Cardiac fibroblast (primary cell): ENCODE data around the gene CAPN5.

ENCODE experiments used
- DNase-seq, 2 donors: peaks; one replicate each; pipeline versions ENCODE4 v3.0.0 to v3.0.0-alpha.2; 2010; ENCODE audit warnings: low read depth in 2 of 2
- H3K4me3 ChIP-seq, 2 donors: replicated peaks in 1 of 2; 1 replicate in 1 of 2; 2 replicates in 1 of 2; pipeline ENCODE4 v1.5.1; 2011; ENCODE audit warnings: low read depth in 2 of 2, low read length in 2 of 2, mild to moderate bottlenecking in 2 of 2, moderate library complexity in 1 of 2
- TF ChIP-seq, protein P1 (sequence below): IDR thresholded peaks from one replicate; pipeline ENCODE4 v1.5.1; 2011; ENCODE audit warnings: low read depth, mild to moderate bottlenecking, low read length, inconsistent platforms

CAPN5 gene

DNA sequence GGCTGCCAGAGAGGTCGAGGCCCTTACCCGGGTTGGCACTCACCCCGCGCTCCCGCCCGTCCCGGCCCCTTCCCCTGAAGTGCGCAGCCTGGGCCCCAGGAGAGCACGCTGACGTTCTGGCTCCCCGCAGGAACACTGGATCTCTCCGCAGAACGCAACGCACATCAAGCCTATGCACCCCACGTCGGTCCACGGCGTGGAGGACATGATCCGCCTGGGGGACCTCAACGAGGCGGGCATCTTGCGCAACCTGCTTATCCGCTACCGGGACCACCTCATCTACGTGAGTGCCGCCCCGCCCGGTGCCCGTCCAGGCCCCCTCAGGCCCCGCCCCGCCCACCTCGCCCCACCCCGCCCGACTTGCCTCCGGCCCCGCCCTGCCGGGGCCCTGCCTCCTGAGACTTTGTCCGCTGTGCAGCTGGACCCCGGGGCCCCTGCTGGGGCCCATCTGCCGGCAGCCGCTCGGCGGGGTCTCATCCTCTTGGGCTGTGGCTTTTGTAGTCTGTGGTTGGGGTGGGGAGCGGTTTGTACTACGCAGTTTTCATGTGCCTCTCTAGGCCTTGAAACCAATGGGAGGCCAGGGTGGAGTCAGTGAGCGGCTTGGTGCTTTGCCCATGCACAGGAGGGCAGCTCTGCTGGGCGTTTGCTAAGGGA is 81.0 kb downstream of the CAPN5 start:
- H3K4me3 ChIP-seq = no peak overlapping the region
- DNase-seq = no peak
- TF ChIP-seq, protein P1, sequence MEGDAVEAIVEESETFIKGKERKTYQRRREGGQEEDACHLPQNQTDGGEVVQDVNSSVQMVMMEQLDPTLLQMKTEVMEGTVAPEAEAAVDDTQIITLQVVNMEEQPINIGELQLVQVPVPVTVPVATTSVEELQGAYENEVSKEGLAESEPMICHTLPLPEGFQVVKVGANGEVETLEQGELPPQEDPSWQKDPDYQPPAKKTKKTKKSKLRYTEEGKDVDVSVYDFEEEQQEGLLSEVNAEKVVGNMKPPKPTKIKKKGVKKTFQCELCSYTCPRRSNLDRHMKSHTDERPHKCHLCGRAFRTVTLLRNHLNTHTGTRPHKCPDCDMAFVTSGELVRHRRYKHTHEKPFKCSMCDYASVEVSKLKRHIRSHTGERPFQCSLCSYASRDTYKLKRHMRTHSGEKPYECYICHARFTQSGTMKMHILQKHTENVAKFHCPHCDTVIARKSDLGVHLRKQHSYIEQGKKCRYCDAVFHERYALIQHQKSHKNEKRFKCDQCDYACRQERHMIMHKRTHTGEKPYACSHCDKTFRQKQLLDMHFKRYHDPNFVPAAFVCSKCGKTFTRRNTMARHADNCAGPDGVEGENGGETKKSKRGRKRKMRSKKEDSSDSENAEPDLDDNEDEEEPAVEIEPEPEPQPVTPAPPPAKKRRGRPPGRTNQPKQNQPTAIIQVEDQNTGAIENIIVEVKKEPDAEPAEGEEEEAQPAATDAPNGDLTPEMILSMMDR = no peak

DNA sequence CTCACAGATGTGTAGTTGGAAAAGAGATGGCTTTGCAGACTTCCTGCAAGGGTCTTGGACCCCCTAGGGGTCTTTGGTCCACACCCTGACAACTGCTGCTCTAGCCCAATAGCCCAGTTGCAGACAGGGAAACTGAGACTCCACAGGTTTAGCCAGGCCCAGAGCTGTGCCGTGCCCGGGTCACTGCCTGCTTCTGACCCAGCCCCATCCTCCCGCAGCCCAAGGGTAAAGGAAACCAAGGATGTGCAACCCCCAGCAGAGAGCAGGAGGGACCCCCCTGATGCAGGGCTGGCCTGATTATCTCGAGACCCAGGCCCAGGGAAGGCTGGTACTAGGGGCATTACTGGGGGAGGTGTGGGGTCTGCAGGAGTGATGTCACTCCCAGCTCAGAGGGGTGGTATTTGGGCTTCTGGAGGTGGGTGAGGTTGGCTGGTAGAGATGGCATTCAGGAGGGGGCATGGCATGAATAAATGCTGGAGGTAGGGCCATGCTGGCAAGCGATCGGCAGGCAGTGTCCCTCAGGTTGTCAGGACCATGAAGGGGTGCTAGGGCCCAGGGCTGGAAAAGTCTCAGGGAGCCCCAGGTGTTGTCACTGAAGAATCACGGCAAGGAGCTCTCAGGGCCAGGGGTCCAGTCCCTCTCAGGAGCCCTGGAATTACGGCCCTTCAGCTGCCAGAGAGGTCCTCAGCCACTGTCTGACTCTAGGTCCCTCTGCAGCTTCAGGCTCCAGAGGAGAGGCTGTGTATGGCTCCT is 82.4 kb downstream of the CAPN5 start:
- H3K4me3 ChIP-seq = no peak overlapping the region
- DNase-seq = no peak
- TF ChIP-seq, protein P1 = no peak

DNA sequence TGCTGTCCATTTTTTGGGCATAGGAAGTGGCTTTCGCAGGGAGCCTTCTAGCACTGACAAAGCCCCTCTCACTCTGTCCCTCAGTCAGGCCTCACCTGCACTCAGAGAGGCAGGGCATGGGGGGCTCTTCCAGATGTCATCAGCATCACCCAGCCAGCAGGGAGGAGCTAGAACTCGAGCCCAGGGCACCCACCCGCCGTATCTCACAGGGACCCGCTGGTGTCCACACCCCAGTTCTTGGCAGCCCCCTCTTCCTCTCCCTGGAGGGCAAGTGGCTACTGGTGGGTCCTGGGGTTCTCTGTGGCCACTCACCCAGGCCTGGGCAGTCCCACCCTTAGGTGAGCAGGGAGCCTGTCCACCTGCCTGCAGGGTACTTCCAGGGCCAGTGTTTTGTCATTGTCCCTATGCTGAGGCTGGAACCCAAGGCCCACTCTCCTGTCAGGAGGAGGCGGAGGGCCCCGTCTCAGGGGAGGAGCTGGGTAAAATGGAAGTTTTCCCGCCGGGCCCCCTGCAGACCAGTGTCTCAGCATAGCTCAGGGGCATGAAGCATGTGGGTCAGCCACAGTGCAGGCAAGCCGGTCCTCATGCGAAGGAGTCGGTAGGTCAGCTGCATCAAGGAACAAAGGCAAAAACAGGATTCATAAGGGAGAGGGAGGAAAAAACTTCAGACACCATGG is 83.1 kb downstream of the CAPN5 start:
- TF ChIP-seq, protein P1 = no peak
- no peak overlapping the region for H3K4me3 ChIP-seq
- no peak for DNase-seq

DNA sequence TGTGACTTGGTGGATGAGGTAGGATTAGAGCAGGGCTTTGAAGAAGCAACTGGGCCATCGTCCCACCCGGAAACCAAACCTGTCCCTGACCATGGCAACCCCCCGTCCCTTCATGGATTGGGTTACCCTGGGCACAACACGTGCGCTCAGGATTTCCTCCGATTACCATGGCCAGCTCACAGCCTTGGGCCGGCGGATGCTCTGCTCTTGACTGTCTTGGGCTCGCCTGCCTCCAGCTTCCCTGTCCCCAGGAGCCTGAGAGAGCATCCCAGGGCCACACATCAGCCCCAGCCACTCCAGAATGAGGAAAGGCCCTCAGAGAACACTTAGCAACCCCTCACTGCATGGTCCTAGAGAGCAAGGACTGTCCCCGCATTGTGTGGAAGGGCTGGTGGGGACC is 84.1 kb downstream of the CAPN5 start:
- DNase-seq = no peak
- no peak overlapping the region for H3K4me3 ChIP-seq
- TF ChIP-seq, protein P1 = no peak

DNA sequence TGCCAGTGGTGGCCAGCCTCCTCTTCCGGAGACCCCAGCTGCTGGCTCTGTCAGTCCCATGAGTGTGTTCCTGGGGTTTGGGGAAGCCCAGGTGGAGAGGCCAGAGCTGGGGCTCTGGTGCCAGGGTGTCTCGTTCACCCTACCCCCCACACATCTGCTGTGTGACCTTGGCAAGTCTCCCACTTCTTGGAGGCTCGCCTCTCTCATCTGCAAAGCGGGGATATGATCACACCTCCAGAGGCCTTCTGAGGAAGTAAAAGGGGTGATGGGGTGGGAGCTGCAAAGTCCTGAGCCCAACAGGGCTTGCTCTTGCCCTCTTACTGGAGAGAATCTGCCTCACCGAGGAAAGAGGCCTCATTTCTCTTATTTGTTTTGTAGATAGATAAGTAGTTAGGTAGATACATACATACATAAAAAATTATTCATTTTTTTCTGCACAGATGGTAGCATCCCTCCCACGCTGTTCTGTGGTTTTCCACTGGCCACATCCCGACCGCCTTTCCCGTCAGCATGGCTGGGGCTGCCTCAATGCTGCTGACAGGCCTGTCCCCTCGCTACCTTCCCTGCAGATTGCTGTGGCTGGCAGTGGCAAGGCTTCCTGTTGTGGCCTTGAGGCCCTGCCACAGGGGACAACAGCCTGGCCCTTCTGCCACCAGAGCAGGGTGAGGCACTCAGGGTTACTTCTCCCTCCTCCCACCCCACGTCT is 85.2 kb downstream of the CAPN5 start:
- TF ChIP-seq, protein P1 = no peak
- H3K4me3 ChIP-seq = no peak overlapping the region
- DNase-seq = peak in 1 of 2 donors; percentile 14

DNA sequence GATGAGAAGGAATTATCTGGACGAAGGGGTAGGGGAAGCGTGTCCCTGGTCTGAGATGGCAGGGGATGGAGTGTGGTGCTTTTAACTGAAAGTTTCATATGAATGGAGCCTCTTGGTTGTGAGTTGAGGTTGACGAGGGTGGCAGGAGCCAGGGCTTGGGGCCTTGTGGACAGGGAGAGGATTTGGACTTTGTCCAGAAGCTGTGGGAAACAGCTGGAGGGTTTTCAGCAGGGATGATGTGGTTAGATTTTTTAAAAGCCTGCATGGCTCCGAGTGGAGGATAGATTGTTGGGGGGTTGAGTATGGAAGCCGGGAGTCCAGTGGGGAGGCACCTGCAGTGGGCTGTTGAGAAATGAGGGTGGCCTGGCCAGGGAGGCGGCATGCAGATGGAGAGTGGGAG is 86.1 kb downstream of the CAPN5 start:
- H3K4me3 ChIP-seq = no peak overlapping the region
- DNase-seq = peak in 1 of 2 donors; percentile 54

More for the DNA sequence above, 86.1 kb downstream of the CAPN5 start:
- TF ChIP-seq, protein P1 = no peak
